Brain microvascular endothelial cell (primary cell): ENCODE results near the gene CCDC178.
"Not testable (repeated sequence)": the region's sequence is repeated elsewhere in the genome, so short reads cannot be mapped to it uniquely, and the experiment has no call there.

ENCODE experiments used
- DNase-seq: peaks from one replicate; pipeline ENCODE4 v3.0.0-alpha.2; 2020
- H3K27ac ChIP-seq: fragments of 250-450 bp; sonication (Bioruptor Pico); 2 replicates; pipeline ENCODE4 v1.5.1; 2020; ENCODE audit warnings: mild to moderate bottlenecking, moderate library complexity
- H3K27me3 ChIP-seq: fragments of 250-450 bp; sonication (Bioruptor Pico); replicated peaks from 2 replicates; pipeline ENCODE4 v1.5.1; 2020; ENCODE audit warnings: mild to moderate bottlenecking
- H3K36me3 ChIP-seq: fragments of 250-450 bp; sonication (Bioruptor Pico); replicated peaks from 2 replicates; pipeline ENCODE4 v1.5.1; 2020; ENCODE audit warnings: mild to moderate bottlenecking
- H3K4me3 ChIP-seq: 2 replicates; pipeline ENCODE4 v1.5.1; 2011; ENCODE audit warnings: low read depth, mild to moderate bottlenecking, control low read depth, low read length, moderate library complexity
- CTCF ChIP-seq: IDR thresholded peaks from 2 replicates; pipeline ENCODE4 v1.5.1; 2011; ENCODE audit warnings: low read depth, mild to moderate bottlenecking, moderate library complexity, low read length, control low read depth, inconsistent platforms; ENCODE audit errors: missing control alignments
- in situ Hi-C: cut with HindIII; loops from 2 replicates; pipeline ENCODE4 v1.10.0; 2017; ENCODE audit warnings: low sequenced_read_pairs, low pct_ligation_motif_present

The CCDC178 gene

GRCh38 chr18:33184175-33184574, 256.3 kb downstream of the CCDC178 start:
- Histone ChIP-seq H3K36me3 (no peaks in the 10 kb centered on the region), H3K4me3 (no peak overlapping the region), H3K27ac (no peak overlapping the region), H3K27me3 (no peaks in the 10 kb centered on the region)
- DNase-seq: no peak
- in situ Hi-C loops: no loop called here
- no peak for TF ChIP-seq CTCF

GRCh38 chr18:33183136-33183535, 257.4 kb downstream of the CCDC178 start:
- Histone ChIP-seq H3K27me3 (no peaks in the 10 kb centered on the region), H3K4me3 (no peak overlapping the region), H3K36me3 (no peaks in the 10 kb centered on the region), H3K27ac (no peak overlapping the region)
- no peak for DNase-seq
- in situ Hi-C loops: no loop called here
- TF ChIP-seq CTCF: no peak

- Histone ChIP-seq H3K4me3 (no peak overlapping the region), H3K36me3 (no peaks in the 10 kb centered on the region), H3K27ac (no peak overlapping the region), H3K27me3 (no peaks in the 10 kb centered on the region)
- in situ Hi-C loops: no loop called here
- DNase-seq: no peak
- no peak for TF ChIP-seq CTCF
These were observed 259.5 kb downstream of the CCDC178 start for GRCh38 chr18:33181016-33181415.

- no peak overlapping the region for H3K27ac ChIP-seq
- no peaks in the 10 kb centered on the region for H3K36me3 ChIP-seq
- TF ChIP-seq CTCF: no peak
- H3K4me3 ChIP-seq: no peak overlapping the region
- H3K27me3 ChIP-seq: no peaks in the 10 kb centered on the region
- in situ Hi-C loops: no loop called here
- no peak for DNase-seq
These were observed 271.3 kb downstream of the CCDC178 start for GRCh38 chr18:33169218-33169617.

GRCh38 chr18:33164121-33164520, 276.4 kb downstream of the CCDC178 start:
- H3K27me3 ChIP-seq, in situ Hi-C loops, H3K4me3 ChIP-seq, H3K27ac ChIP-seq, DNase-seq, H3K36me3 ChIP-seq: not testable (repeated sequence)

- in situ Hi-C loops: no loop called here
These were observed 279.4 kb downstream of the CCDC178 start for GRCh38 chr18:33161131-33161530.

More at GRCh38 chr18:33161131-33161530, 279.4 kb downstream of the CCDC178 start:
- DNase-seq: no peak
- no peaks in the 10 kb centered on the region for H3K27me3 ChIP-seq
- no peak overlapping the region for H3K4me3 ChIP-seq
- H3K27ac ChIP-seq: no peak overlapping the region
- TF ChIP-seq CTCF: no peak
- no peaks in the 10 kb centered on the region for H3K36me3 ChIP-seq
